Stimulated activated CD8-positive, alpha-beta memory T cell treated with anti-CD3 and anti-CD28 coated beads, Interleukin-15, amount 100 ng/mL, for 4 hours (primary cell): Measurements from ENCODE around the gene TTLL8.
A peak's percentile ranks its signal among the peaks of the same experiment; 100 is the strongest.

Source experiments
- DNase-seq, 2 donors: peaks; one replicate each; pipeline ENCODE4 v3.0.0-alpha.2; 2020; ENCODE audit warnings: low read depth in 2 of 2

TTLL8 gene

DNA sequence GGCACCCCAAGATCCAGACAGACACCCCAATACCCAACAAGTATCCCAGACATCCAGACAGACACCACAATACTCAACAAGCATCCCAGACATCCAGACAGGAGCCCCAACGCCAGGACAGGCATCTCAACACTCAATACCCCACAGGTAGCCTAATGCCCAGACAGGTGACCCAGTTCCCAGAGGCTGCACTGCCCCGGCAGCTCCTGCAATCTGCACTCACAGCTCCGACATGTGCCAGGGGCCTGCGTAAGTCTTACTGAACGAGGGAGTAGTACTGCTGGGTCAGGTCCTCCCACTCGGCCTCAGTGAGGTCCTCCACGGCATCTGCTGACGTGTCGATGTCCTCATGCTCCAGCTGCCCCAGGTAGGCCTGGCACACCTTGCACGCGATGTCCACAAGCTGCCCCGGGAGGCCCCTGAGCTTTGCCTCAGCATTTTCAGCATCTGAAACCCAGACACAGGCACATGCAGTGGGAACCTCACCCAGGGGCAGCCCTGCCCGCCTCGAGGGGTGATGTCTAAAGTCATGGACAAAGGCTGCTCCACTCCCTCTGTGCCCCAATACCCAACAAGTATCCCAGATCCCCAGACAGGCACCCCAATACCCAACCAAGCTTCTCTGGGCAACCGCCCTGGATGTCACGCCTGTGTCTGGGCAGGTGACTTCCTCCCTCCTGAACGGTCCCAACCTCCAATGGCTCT is 16.6 kb downstream of the TTLL8 start:
- no peak for DNase-seq

DNA sequence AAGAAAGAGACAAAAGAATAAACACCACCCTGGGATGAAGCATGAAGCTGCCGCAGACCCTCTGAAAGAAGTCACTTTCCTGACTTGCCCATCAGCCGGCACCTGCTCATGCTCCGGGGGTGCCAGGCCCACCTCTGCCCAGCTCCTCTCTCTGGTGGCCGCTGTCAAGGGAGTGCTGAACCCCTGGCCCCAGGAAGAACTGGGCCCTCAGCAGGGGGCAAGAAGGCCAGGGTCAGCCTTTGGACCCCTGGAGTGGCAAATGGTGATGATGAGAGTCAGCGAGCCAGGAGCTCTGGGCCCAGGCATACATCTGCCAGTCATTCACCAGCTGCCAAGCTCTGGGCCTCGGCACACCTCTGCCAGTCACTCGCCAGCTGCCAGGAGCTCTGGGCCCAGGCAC is 17.4 kb downstream of the TTLL8 start:
- DNase-seq: no peak

DNA sequence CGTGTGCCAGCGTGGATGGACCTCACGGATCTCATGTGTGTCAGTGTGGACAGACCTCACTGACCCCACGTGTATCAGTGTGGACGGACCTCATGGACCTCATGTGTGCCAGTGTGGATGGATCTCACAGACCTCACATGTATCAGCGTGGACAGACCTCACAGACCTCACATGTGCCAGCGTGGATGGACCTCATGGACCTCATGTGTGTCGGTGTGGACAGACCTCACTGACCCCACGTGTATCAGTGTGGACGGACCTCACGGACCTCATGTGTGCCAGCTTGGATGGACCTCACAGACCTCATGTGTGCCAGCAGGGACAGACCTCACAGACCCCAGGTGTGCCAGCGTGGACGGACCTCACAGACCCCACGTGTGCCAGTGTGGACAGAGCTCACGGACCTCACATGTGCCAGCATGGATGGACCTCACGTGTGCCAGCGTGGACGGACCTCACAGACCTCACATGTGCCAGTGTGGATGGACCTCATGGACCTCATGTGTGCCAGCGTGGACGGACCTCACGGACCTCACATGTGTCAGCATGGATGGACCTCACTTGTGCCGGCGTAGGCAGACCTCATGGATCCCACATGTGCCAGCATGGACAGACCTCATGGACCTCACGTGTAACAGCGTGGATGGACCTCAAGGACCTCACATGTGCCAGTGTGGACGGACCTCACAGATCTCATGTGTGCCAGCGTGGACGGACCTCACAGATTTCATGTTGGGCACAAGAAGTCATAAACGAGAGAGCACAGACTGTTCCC is 18.2 kb downstream of the TTLL8 start:
- no peak for DNase-seq

DNA sequence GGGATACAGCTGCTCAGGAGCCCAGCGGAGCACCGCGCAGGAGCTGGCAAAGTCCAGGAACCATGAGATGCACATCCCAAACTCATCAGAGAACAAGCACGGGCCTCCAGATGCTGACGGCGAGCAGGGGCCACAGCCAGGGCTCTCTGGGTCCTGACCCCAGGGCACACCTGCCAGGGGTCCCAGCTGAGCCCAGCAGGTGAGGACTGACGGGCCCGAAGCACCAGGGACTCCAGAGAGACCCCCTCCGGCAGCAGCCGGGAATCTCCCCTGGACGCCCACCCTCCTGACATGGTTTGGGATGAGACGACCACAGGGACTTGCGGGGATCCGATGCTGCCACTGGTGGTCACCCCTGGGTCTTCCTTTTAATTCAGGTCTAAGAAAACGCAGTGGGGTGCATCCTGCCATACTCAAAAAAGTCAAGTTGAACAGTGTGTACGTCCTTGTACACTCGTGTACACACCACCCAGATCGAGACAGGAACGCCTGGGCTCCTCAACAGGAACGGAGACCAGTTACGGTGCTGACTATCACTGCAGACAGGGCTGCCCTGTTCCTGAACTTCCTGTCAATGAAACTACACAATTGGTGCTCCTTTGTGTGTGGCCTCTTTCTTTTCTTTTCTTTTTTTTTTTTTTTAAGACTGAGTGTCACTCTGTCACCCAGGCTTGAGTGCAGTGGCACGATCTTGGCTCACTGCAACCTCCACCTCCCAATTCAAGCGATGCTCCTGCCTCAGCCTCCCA is 21.9 kb downstream of the TTLL8 start:
- no peak for DNase-seq

DNA sequence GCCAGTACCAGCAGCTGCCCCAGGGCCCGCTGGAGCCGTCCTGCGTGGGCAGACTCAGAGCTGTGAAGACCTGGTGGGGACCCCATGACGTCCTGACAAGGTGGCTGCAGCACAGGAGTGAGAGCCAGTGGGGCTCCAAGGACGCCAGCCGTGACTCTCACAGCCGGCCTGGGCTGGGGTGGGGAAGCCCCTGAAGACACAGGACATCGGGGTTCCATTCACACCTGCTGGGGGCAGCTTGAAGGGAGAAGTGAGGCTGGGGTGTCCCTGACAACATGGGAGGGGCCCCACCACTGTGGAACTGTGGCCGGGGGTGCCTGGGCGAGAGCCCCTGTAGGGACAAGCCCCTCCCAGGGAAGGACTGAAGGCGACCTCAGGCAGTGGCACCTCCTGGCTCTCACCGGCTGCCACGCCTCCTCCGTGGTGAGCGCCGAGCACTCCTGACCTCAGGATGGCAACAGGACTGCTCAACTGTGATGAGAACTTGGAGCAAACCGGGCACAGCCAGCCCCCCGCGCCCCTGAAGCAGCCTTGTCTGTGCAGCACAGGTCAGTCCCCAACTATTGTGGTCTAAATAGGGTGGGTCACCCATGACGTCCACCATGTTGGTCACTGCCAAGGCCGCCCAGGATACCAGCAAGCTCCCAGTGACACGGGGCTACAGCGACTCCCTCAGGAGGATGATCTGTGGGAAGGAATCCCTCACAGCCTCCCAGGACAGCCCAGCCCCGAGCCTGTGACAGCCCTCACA is 22.8 kb downstream of the TTLL8 start:
- DNase-seq: no peak

DNA sequence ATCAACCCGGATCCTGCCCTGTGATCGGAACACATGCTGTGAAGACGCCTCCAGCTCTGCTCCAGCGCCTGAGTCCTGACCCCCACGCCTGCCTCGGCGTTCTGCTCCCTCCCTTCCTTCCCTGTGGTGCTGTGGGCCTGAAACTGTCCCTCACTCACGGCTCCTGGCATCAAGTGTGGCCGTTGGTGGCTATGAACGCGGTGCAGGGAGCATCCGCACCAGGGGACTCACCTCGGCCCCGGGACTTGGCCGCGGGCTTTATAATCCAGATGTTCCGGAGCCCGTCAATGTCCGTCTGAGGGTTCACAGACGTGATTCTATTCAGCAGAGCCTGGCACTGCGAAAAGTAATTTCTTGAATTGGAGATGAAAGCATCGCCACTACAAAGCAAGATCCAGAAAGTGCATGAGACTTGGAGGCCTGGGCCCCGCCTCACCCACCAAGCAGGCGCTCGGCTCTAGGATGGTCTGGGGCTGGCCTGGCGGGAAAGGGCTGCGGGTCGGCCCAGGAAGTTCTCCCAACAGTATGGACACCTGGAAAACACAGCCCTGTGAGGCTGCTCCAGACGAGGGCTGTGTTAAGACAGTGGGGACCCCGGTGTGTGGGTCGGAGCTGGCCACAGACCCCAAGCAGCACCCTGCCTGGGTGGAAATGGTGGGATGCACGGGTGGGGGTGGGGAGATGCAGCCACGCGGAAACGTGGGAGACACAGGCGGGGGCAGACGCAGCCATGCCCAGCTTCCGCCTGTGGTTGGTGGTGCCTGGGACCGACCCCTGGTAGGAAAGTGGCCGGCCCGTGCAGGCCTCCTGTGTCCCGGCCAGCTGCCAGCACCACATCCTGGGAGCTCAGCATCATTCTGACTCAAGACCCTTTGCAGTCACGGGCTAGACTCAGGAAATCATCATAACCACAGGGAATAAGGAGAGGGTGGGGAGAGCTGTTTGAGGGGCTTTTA is 23.7 kb downstream of the TTLL8 start:
- DNase-seq: no peak

DNA sequence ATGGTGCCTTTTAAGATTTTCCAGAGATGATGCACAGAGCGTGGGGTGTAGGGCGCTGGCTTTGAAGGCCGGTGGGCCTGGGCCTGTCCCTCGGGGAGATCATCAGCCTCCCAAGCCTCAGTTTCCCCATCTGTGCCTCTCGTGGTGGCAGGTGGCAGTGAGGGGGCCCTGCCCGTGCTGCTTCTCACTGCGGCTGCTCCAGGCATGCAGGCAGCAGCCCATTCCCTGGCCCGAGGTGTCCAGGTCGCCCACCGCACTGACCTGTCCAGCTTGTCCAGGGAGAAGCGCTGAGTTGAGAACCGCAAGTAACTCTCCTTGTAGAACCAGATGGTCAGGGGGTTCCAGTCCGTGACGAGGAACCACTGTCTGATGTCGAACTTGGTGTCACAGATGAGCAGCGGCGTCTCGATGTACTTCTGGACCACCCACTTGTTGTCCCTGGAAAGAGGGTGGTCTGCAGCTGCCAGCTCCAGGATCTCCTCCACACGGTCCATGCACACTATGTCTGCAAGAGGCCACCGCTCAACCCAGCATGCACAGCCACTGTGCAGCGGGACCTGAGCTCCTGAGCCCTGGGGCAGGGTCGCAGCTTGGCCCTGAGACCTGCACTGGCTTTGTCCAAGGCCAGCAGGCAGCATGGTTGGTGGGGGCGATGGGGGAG is 25.0 kb downstream of the TTLL8 start:
- DNase-seq: no peak

DNA sequence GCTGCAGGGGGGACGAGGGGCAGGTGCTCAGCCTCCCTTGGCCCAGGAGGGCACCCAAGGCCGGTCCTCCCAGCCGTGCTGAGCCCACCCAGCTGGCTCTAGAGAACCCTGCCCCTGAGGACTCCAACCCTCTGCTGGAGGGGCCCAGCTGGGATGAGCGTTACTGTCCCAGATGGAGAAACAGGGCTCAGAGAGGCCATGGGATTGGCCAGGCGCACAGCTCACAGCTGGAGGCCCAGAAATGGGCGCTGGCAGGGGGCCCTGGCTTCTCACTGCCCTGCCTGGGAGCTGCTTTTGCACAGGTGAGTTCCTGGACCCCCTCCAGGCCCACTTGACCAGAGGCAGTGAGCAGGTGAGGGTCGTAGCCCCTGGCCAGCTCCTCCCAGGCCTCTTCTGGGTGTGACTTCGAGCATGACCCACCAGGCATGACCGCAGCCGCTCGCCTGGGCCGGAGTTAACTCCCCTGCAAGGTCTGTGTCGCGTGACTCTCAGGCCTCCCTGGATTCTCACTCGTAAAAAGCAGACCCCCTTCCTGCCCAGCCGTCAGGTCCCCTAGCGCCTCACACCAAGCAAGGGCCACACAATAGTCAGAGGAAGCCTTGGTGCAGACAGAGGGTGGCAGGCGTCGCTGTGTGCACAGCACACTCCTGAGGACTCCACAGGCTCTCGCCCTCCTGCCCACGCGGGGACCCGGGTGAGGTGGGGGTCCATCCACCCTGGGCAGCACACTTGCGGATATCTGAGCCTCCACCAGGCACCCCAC is 25.8 kb downstream of the TTLL8 start:
- no peak for DNase-seq

DNA sequence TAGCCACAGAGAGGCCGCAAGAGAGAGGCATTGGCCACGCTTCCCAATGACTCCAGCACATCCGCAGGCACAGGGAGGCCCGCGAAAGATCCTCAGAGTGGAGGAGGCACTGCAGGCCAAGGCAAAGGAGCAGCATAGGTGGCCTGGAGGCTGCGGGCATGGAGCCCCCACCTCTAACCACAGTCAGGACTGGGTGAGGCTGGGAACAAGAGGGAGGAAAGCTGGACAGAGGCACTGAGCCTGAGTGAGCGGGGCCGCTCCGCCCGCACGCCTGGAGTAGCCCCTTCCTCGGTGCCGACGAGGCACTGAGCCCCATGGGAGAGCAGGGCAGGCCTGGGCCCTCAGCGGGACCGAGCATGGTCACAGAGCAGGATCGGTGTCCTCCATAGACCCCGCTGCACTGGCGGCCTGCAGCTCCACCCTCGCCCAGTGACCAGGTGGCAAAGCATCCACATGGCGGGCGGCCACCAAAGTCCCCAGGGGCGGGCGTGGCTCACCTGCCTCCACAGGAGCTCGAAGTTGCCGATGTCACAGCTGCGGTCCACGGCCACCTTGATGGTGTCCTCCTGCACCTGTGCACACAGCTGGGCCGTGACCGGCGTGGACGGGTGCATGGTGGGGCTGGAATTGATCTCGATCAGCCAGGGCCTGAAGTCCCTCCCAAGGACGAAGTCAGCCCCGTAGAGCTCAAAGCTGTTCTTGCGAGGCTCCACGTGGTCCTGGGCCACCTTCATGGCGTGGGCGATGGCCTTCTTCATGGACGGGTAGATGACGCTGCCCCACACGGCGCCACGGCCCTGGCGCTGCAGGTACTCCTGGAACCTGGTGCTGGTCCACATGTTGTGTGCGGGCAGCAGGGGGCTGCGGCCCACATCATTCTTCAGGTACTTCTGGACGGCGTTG is 26.7 kb downstream of the TTLL8 start:
- DNase-seq: no peak

DNA sequence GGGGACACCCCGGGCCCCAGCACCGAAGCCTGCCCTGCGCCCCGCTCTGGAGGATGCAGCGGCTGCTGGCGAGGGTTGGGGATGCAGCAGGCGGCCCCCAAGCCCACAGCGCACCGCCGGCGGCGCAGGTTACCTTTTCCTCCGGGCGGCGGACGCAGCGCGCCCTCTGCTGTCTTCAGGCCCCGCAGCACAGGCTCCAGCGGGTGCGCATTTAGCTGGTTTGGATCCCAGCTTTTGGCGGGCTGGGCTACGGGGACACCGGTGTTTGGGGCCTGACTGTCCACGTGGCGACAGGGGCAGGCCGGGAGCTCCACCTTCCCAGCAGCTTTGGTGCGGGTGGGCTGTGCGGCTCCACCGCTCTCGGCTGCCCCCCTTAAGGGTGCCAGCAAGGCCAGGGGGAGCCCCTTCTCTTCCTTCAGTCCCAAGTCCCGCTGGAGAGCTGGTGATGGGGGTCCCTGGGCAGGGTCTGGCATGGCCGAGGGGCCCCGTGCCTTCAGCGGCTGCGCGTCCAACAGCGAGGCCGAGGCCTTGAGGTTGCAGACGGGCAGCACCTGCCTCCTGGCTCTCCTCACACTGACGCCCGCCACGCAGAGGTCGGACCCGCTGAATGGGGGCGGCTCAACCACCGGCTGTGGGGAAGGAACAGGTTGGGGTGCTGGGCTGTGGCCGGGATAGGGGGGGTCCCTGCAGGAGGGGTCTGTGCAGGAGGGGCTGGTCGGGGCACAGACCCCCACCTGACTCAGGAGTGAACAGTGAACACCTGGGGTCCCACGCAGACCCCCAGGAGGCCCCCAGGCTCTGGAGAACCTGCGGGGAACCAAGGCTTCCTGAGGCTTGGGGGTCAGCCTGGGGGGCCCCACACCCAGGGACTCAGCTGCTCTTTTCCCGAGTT is 27.6 kb downstream of the TTLL8 start:
- peak; percentile 61 to 67 for DNase-seq

DNA sequence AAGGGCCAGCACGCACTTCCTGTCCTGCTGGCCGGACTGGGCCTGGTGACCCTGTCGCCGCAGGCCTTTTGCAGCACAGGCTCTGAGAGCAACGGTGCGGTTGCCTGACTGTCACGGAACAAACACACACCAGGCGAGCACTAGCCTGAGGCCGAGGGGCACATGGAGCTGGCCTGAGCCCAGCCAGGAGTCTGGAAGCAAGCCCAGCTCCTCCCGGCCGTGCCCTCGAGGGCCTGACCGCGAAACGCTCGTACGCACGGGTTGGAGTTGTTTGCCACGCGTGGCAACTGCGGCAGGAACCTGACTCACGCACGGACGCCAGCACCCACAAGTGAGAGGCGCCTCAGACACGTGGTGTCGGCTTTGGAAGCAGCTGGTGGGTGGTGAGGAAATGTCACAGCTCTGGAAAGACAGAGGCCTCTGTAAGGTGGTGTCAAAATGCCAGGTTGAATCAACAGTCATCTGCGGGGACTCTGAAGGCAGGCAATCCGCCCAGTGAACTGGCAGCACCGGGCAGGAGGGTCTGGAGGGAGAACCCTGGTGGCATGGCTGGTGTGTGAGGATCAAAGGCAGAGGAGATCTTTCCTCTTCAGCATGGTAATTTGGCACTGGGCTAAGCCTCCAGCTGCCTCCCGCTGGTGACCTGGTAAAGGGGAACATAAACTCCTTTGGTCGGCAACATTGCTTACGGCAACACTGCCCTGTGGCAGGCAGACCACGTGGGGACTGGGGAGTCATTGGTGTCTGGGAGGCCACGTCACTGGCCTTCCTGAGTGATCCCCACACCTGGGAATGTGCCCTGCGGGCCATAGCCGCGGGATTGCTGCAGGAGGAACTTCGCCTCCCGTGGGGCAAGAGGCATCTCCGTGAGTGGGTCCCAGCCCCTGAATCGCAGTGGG is 30.2 kb downstream of the TTLL8 start:
- peak; percentile 50 to 55 for DNase-seq

DNA sequence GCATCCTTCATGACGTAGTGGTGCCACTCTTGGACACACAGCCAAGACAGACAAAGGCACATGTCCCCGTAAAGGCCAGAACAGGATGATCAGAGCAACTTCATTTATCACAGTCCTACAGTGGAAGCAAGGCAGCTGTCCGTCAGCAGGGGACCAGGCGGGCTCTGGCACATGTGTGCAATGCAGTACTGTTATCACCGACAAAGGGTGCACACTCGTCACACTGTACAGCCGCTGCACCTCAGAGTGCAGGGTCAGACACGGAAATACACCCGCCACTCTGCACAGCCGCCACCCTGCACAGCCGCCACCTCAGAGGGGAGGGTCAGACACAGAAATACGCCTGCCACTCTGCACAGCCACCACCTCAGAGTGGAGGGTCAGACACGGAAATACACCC is 32.1 kb downstream of the TTLL8 start:
- DNase-seq: no peak

DNA sequence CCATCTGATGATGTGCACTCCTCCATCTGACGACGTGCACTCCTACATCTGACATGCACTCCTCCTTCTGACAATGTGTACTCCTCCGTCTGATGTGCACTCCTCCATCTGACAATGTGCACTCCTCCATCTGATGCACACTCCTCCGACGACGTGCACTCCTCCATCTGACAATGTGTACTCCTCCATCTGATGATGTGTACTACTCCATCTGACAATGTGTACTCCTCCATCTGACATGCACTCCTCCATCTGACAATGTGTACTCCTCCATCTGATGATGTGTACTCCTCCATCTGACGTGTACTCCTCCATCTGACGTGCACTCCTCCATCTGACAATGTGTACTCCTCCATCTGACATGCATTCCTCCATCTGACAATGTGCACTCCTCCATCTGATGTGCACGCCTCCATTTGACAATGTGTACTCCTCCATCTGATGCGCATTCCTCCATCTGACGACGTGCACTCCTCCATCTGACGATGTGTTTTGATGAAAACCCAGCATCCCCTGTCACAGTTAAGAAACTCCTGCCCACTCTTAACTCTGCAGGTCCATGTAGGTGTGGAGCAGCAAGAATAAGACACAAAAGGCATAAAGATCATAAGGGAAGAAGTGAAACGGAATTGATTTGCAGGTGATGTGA is 35.8 kb downstream of the TTLL8 start:
- no peak for DNase-seq

DNA sequence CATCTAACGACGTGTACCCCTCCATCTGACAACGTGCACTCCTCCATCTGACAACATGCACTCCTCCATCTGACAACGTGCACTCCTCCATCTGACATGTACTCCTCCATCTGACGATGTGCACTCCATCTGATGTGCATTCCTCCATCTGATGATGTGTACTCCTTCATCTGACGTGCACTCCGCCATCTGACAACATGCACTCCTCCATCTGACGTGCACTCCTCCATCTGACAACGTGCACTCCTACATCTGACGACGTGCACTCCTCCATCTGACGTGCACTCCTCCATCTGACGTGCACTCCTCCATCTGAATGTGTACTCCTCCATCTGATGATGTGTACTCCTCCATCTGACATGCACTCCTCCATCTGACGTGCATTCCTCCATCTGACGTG is 37.5 kb downstream of the TTLL8 start:
- DNase-seq: no peak

DNA sequence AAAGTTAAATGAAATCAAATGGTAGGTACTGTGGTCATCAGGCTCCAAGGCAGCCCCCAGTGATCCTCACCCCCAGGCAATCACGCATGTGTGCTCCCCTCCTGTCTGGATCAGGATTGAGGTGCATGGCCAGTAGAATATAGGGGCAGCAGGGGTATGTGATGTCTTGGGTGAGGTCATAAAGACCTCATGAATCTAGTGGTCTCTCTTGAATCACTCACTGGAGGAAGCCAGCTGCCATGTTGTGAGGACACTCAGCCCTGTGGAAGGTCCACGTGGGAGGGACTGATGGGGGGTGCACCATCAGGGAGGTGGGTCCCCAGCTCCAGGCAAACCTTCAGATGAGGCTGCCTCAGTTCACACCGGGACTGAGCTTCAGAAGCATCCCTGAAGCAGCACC is 38.8 kb downstream of the TTLL8 start:
- no peak for DNase-seq
